ENCODE measurements around the gene EVL. TPM values are rescaled to one million over a fixed set of nuclear protein-coding genes. Genes with fewer than 3 reads are reported as not detected.

EVL gene
- total and polyA plus RNA-seq, 2 donors (not counting 3 experiments of a cell fraction or from before 2014, with no cell fraction given) = 34.6 to 62.5 TPM

GRCh38 chr14:100135784-100136183 lies 70.6 kb downstream of the EVL start:
- TF ChIP-seq POLR2A (IDR thresholded peaks at IDR 0.05; ENCODE audit: low read depth, low read length) (no peak), EZH2 (IDR thresholded peaks at IDR 0.05; ENCODE audit: borderline replicate concordance, low read depth, low read length, severe bottlenecking) (no peak), JUN (IDR thresholded peaks at IDR 0.05; ENCODE audit: borderline replicate concordance, insufficient read depth, insufficient read length, low read depth) (no peak)
- no peak overlapping the region for H3K9ac ChIP-seq (replicated peaks; ENCODE audit: extremely low read depth, insufficient read depth, low read length)
- H3K9me3 ChIP-seq (replicated peaks; ENCODE audit: control insufficient read depth, insufficient read depth, low read length) = no peaks in the 10 kb centered on the region
- intact Hi-C loops (cut with micrococcal nuclease) = no loop called here
- H3K27ac ChIP-seq (ENCODE audit: insufficient read depth, low read depth, low read length) = no peak overlapping the region
- peaks cover 0 to 6% of the 10 kb centered on the region in 2 experiments for H3K36me3 ChIP-seq (ENCODE audit: control insufficient read depth in 2 of 2, extremely low read depth in 1 of 2, insufficient read depth in 2 of 2, low read length in 2 of 2)
- H2AFZ ChIP-seq (ENCODE audit: low read depth, low read length) = no peak overlapping the region
- H3K4me1 ChIP-seq (ENCODE audit: control insufficient read depth, extremely low read depth, insufficient read depth, low read length) = peaks cover 6% of the 10 kb centered on the region
- dilution Hi-C loops (cut with MboI; ENCODE audit: extremely low pct_ligation_motif_present, low sequenced_read_pairs) = no loop called here
- H3K27me3 ChIP-seq (ENCODE audit: control insufficient read depth in 2 of 2, insufficient read depth in 2 of 2, low read length in 2 of 2) = no peaks in the 10 kb centered on the region
- H4K20me1 ChIP-seq (replicated peaks; ENCODE audit: control insufficient read depth, extremely low read depth, insufficient read depth, low read length) = no peaks in the 10 kb centered on the region
- FAIRE-seq (no peak), DNase-seq (ENCODE audit: low read depth, low spot score) (no peak)
- no peaks in the 10 kb centered on the region for H3K79me2 ChIP-seq (ENCODE audit: control insufficient read depth, insufficient read depth, low read length)
- no peak overlapping the region for H3K4me2 ChIP-seq (ENCODE audit: insufficient read depth, low read length)
- no peaks in the 10 kb centered on the region for H3K9me1 ChIP-seq (replicated peaks; ENCODE audit: control insufficient read depth, extremely low read depth, insufficient read depth, low read length)
- ChIA-PET CTCF (no interaction called here), POLR2A (no interaction called here)
- BruUV-seq (replicated peaks) = no TSS peak
- no peak overlapping the region for H3K4me3 ChIP-seq (replicated peaks in 1 of 3; ENCODE audit: insufficient read depth in 1 of 3, low read depth in 1 of 3, low read length in 3 of 3)

- H3K9me1 ChIP-seq (replicated peaks; ENCODE audit: control insufficient read depth, extremely low read depth, insufficient read depth, low read length) = no peaks in the 10 kb centered on the region
- no peak overlapping the region for H3K9ac ChIP-seq (replicated peaks; ENCODE audit: extremely low read depth, insufficient read depth, low read length)
- H3K27ac ChIP-seq (ENCODE audit: insufficient read depth, low read depth, low read length) = no peak overlapping the region
- peaks cover 0 to 6% of the 10 kb centered on the region in 2 experiments for H3K36me3 ChIP-seq (ENCODE audit: control insufficient read depth in 2 of 2, extremely low read depth in 1 of 2, insufficient read depth in 2 of 2, low read length in 2 of 2)
- DNase-seq (ENCODE audit: low read depth, low spot score) (no peak), FAIRE-seq (no peak)
- no TSS peak for BruUV-seq (replicated peaks)
- H3K9me3 ChIP-seq (replicated peaks; ENCODE audit: control insufficient read depth, insufficient read depth, low read length) = no peaks in the 10 kb centered on the region
- H3K4me1 ChIP-seq (ENCODE audit: control insufficient read depth, extremely low read depth, insufficient read depth, low read length) = peaks cover 20% of the 10 kb centered on the region
- TF ChIP-seq POLR2A (IDR thresholded peaks at IDR 0.05; ENCODE audit: low read depth, low read length) = no peak
- no peak for TF ChIP-seq EZH2 (IDR thresholded peaks at IDR 0.05; ENCODE audit: borderline replicate concordance, low read depth, low read length, severe bottlenecking)
- TF ChIP-seq CTCF (IDR thresholded peaks at IDR 0.05; ENCODE audit: extremely low read depth in 1 of 2, insufficient read depth in 1 of 2, low read depth in 1 of 2, low read length in 2 of 2) = no peak
- TF ChIP-seq MAX (IDR thresholded peaks at IDR 0.05; ENCODE audit: insufficient read depth, insufficient read length) = no peak
- no peak for TF ChIP-seq POLR2AphosphoS5 (IDR thresholded peaks at IDR 0.05; ENCODE audit: insufficient read depth, low read depth, low read length)
- no peak for TF ChIP-seq FOS (IDR thresholded peaks at IDR 0.05; ENCODE audit: borderline replicate concordance, insufficient read depth, low read length)
- TF ChIP-seq MYC (IDR thresholded peaks at IDR 0.05; ENCODE audit: low read depth, low read length) = no peak
- no peak for TF ChIP-seq GATA2 (IDR thresholded peaks at IDR 0.05; ENCODE audit: insufficient read depth, insufficient read length, low read depth, low read length)
- no peak for TF ChIP-seq JUN (IDR thresholded peaks at IDR 0.05; ENCODE audit: borderline replicate concordance, insufficient read depth, insufficient read length, low read depth)
- no peaks in the 10 kb centered on the region for H3K79me2 ChIP-seq (ENCODE audit: control insufficient read depth, insufficient read depth, low read length)
- no peak overlapping the region for H3K4me2 ChIP-seq (ENCODE audit: insufficient read depth, low read length)
- POLR2A ChIA-PET = no interaction called here
- intact Hi-C loops (cut with micrococcal nuclease) = no loop called here
- H3K27me3 ChIP-seq (ENCODE audit: control insufficient read depth in 2 of 2, insufficient read depth in 2 of 2, low read length in 2 of 2) = no peaks in the 10 kb centered on the region
- CTCF ChIA-PET = no interaction called here
- H4K20me1 ChIP-seq (replicated peaks; ENCODE audit: control insufficient read depth, extremely low read depth, insufficient read depth, low read length) = no peaks in the 10 kb centered on the region
- no peak overlapping the region for H3K4me3 ChIP-seq (replicated peaks in 1 of 3; ENCODE audit: insufficient read depth in 1 of 3, low read depth in 1 of 3, low read length in 3 of 3)
- no peak overlapping the region for H2AFZ ChIP-seq (ENCODE audit: low read depth, low read length)
- dilution Hi-C loops (cut with MboI; ENCODE audit: extremely low pct_ligation_motif_present, low sequenced_read_pairs) = no loop called here
Measured at GRCh38 chr14:100137173-100137572, 72.0 kb downstream of the EVL start.

Measured in endothelial cell of umbilical vein (primary cell).